Measurements from ENCODE around the gene EXTL1.

Gene EXTL1

DNA sequence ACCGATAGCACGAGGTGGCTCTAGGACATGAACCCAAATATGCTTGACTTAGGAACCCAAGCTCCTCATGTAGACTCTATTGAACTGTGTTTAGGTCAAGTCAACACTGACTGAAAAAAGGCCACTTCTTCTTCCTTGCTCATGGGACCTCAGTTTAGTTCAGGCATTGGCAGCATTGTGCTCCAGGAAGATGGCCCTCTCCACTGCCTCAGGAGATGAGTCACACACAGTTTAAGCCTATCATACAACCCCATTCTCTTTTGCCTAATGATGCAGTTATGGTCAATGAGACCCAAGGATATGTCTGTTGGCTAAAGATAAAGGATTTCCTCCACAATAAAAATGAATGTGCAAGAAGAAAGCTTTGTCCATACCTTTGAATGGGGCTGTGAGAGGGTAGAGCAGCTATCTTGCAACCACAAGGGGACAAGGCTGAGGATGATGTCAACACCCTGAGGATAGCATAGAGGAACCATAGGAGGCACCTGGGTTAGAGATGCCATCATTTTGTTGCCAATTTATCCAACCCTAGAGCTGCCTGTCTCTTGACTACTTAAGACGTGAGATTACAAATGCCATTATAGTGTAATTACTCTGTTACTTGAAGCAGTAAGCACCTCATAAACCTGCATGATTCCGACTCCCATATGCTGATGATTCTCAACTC is 48.9 kb downstream of the EXTL1 start:
- DNase-seq (ENCODE audit: low read depth): peak; percentile 92

DNA sequence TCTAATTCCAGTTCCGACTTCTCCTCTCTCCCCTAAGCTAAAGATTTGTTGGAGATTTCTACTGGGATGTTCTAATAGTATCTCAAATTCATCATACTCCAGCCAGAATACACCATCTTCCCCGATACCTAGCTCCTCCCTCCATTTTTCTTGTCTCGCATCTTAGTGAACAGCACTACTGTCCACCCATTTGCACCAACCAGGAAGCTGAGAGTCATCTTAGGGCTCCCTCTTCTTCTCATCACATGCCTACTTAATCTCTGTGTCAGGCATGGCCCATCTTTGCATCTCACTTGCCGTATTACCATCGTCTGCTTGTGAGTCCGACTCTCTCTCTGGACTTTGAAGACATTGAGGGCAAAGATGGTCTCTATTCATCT is 49.4 kb downstream of the EXTL1 start:
- DNase-seq (ENCODE audit: low read depth): no peak

DNA sequence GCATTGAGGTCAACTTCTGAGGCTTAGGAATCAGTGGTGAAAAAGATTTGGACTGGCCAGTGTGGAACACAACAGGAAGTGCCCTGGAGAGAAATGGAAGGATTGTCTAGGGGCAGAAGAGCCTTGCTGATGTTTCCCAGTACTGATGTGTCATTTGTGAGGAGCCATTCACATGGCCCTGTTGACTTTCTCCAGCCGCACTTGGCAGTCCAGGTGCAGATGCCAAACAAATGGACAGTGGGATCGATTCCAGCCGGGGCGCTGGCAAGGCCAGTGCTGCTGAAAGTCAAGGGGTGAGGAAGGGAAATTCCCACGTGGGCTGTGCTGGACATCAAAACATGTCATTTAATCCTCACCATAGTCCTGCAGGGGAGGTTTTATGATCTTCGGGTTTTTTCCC is 50.7 kb downstream of the EXTL1 start:
- no peak for DNase-seq (ENCODE audit: low read depth)

DNA sequence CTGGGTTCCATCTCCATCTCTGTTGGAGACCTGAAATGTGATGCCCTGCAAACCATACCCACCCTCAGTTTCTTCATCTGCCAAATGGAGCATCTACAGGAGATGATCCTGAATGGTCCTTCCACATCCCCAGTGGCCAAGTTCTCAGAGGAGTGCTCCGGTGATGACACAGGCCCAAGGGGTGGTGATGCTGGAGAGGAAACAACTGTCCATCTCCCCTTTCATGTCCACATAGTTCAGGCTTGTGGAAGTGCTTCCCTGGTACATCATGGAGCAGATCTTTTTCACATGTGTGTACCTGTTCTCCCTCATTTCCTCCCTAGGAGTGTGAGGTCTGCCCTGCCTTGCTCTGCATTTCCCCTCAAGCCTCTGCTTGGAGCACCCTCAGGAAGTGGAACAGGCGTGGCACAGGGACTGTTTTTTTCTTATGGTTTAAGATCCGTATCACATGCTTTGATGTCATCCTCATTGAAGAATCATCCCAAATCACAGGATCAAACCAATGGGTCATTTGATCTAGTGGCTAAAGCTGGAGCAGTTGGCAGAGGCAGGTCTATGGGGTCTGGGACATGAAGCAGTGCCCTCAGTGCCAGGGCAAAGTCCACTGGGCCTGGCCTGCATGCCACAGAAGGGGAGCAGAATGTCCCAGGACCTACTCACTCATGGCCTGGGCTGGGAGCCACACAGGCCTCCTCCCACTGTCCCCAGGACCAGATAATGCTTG is 54.0 kb downstream of the EXTL1 start:
- no peak for DNase-seq (ENCODE audit: low read depth)

DNA sequence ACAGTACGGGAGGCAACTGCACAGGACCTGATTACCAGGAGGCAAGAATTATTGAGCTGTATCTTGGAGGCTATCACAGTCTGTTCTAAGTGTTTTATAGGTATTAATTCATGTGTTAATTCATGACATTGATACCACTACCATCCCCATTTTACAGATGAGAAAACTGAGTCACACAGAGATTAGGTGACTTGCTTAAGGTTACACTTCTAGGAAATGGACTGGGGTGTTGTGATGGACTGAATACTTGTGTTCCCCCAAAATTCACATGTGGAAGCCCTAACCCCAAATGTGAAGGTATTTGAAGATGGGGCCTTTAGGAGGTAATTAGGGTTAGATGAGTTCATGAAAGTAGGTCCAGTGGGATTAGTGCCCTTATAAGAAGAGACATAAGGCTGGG is 55.9 kb downstream of the EXTL1 start:
- no peak for DNase-seq (ENCODE audit: low read depth)

DNA sequence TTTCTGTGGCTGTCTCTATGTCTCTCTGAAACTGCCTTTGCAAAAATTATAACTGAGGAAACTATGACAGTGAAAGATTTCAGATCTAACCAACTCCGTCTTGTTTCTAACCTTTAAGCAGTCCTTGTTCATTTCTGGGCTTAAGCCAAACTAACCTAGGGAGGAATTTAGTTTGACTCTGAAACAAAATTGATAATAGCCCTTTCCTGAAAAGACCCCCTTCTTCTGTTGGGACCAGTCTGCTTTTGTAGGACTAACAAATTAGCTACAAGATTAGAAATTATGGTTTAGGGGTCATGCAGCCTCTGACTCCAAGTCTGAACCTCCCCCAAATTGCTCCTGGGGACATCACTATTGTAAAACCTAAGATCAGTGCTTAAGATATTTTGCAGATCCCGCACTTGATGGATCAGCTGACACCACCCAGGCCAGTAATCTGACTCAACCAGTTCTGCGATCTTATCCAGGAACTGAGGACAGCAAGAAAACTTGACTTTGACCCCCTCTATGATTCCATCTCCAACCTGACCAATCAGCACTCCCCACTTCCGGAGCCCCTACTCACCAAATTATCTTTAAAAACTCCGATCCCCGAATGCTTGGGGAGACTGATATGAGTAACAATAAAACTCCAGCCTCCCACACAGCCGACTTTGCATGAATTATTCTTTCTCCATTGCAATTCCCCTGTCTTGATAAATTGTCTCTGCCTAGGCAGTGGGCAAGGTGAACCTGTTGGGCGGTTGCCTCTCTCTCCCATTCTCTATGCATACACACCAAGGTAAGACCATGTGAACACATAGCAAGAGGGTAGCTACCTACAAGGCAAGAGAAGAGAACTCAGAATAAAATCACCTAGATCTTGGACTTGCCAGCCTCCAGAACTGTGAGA is 57.0 kb downstream of the EXTL1 start:
- no peak for DNase-seq (ENCODE audit: low read depth)

DNA sequence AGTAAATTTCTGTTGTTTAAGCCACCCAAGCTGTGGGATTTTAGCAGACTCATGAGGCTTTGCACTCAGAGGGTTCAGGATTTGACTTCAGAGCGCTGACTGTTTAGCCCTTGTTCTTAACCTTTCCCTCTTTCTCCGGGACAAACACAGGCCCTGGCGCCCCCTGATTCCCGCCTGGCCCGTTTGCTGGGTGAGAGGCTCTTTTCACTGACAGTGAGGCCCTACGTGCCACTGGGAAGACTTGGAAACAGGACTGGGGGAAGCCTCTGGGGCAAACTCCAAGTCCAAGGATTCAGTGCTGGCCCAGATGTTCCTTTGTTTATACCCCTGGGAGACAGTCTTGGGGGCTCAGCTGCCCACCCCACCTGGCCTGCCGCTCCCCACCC is 57.6 kb downstream of the EXTL1 start:
- DNase-seq (ENCODE audit: low read depth): no peak

DNA sequence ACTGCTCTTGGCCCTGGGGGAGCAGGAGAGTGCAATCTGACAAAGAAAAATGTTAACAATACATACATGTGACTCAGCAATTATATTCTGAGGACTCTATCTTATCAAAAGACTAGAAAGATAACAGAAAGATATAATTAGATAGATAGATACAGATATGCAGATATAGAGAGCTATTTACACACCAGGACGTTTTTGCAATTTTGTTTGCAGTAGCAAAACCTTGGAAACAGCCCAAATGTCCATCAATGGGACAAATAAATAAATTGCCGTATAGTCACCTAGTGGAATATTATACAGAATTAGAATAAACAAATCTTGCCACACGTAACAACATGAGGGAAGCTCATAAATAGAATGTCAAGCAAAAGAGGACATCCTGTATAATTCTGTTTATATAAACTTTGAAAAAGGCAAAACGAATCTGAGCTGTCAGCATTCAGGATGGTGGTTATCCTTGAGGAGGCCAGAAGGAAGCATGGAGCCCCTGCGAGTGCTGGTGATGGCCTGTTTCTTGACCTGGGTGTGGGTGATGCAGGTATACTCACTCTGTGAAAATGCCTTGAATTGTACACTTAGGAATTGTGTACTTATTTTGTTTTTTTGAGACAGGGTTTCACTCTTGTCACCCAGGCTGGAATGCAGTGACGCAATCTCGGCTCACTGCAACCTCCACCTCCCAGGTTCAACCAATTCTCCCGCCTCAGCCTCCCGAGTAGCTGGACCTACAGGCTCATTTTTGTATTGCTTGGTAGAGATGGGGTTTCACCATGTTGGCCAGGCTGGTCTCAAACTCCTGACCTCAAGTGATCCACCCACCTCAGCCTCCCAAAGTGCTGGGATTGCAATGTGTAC is 58.6 kb downstream of the EXTL1 start:
- DNase-seq (ENCODE audit: low read depth): no peak

DNA sequence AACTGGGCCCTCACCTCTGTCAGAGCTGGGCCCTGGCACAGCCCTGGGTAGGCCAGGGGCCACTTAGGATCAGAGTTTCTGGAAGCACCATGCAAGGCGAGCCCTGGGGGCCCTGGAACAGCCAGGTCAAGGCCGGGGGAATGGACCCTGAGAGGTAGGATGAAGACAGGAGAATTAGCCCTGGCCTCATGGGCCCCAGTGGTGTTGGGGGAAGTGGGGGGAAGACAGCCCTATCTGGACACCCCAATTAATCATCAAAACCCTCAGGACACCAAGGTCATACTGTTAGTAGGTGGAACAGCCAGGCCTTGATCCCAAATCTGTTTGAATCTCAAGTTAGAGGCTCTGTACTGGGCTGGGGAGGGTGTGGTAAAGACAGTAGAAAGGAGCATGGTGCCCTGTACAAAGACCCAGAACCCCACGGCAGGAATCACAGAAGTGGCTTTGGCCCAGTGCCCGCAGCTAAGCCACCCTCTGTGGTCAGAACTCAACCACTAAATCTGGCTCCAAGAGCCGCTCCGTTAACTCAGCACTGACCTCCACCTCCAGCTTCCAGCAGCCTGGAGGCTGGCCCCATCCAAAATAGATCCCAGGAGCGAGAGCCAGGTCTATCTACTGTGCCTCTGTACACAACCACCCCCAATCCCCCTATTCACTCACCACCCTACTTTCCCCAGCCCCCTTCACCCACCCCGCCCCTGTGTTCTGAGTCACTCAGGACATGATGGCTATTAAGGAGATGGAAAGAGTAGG is 59.9 kb downstream of the EXTL1 start:
- no peak for DNase-seq (ENCODE audit: low read depth)

DNA sequence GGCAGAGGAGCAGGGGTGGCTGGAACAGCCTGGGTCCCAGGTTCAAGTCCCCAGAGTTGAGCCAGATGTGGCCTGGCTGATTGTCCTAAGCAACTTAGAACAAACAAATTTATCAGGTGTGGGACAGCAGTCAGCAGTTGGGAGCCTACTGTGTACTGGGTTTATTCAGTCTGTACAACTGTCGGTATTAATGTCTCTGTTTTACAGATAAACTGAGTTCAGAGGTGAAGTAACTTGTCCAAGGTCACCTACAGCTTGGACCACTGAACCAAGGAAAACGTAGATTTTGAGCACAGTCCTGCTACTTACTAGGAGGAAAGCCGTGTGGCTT is 60.4 kb downstream of the EXTL1 start:
- no peak for DNase-seq (ENCODE audit: low read depth)

DNA sequence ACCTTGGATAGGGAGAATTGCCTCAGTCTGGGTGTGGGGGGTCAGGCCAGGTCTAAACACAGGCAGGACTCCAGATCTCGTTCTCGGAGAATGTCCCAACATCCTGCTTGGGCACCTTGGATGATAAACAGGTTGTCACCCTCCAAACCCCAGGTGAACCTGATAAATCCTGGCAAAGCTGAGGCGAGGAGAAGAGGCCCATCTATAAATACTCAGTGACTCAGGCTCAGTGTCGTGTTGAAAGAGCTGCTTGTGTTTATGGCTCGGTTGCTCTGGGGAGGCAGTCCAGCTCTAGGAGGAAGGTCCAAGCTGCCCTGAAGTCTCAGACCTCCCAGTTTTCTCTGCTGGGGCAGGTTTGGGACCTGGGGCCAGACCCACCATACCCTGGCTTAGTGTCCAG is 61.6 kb downstream of the EXTL1 start:
- no peak for DNase-seq (ENCODE audit: low read depth)

DNA sequence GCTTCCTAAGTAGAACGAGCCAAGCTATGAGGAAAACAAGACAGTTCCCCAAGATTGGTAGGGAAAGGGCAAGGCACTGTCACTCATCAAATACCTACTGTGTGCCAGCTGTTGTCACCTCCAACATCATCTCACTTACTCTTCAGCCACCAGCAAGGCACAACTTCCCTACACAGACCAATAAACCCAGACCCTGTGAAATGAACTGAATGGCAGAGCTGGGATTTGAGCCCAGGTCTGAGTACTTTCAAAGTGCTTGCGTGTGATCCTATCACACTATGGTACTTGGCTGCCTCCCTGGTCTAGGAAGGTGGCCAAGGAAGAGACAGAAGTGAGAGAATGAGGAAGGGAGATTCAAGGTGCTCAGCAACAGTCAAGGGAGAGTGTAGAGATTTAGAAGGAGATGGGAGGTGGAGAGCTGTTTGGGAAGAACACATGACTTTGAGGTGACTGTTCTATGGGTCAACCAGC is 62.6 kb downstream of the EXTL1 start:
- no peak for DNase-seq (ENCODE audit: low read depth)

DNA sequence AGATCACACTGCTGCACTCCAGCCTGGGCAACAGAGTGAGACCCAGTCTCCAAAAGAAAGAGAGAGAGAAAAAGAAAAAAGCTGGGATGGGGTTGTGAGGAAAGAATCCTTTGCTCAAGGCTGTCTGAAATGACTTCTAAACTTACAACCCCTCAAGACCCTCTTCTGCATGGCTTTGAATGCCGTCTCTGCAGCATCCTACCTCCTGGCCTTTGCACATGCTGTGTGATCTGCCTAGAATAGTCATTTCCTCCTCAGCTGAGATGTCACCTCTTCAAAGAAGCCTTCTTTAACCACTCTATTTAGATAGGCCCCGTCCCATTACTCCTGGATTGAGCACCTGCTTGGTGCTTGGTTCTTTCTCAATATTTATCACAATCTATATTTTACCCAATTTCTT is 63.3 kb downstream of the EXTL1 start:
- DNase-seq (ENCODE audit: low read depth): no peak
